ENCODE results near the gene SC5D.

SC5D gene

DNA sequence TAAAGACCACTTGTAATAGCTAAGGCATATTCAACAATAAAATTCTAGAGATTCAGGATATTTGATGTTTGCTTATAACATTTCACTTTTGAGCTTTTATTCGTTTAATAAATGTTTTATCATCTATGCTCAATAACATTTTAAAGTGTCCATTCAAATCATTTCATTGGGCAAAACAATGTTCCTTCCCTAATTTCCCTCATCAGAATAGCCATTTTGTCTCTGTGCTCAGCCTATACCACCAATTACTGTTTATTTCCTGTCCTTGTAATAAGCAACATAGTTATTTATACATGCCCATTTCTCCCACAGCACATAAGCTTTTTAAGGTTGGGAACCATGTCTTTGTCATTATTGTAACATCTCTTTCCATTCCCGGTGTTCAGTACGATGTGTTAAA lies 1.3 kb upstream of the SC5D start:
- H3K27ac ChIP-seq (ENCODE audit: low read depth in 2 of 2, low read length in 2 of 2), result no peak overlapping the region
- no peak overlapping the region for H3K9ac ChIP-seq (ENCODE audit: low read depth in 1 of 2, low read length in 2 of 2)
- no peak overlapping the region for H3K4me3 ChIP-seq (ENCODE audit: low read length in 2 of 2)
- peaks cover 2 to 6% of the 10 kb centered on the region in 2 donors for H3K4me1 ChIP-seq (ENCODE audit: control insufficient read depth in 2 of 2, insufficient read depth in 2 of 2, low read length in 2 of 2)
- no peaks in the 10 kb centered on the region for H3K36me3 ChIP-seq (ENCODE audit: control insufficient read depth in 2 of 2, insufficient read depth in 2 of 2, low read length in 2 of 2)
- peaks cover 0 to 4% of the 10 kb centered on the region in 2 donors for H3K27me3 ChIP-seq (ENCODE audit: control insufficient read depth in 2 of 2, insufficient read depth in 2 of 2, low read length in 2 of 2)
- H3K9me3 ChIP-seq (ENCODE audit: control insufficient read depth in 2 of 2, low read length in 2 of 2), result no peaks in the 10 kb centered on the region

DNA sequence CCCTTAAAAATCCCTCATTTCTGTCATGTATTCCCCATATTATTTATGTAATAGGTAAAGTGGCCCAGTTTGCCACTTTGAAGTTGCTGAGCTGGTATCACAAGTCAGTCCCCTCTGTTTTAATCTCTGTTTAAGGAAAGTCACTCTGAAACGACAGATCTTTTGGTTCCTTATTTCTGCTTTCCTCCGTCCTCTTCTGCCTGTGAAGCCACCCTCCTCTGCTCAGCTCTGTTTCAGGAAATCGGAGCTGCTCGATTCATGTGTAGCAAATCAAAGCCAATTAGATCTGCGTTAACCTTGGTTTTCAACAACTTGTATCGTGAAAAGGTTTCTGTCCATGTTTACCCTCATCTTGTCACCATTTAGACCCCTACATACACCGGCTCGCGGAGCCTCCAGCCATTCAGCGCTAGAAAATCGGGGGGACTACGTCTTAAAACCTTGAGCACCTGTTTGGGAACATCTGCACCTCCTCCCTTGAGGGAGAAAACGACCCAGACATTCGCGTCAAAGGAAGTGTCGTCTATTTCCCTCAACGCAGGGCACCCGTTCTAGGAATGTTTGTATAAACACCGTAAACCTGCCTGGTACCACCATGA lies 576 bp upstream of the SC5D start:
- peak overlapping the region; percentile 77 to 85 for H3K9ac ChIP-seq (ENCODE audit: low read depth in 1 of 2, low read length in 2 of 2)
- no peaks in the 10 kb centered on the region for H3K36me3 ChIP-seq (ENCODE audit: control insufficient read depth in 2 of 2, insufficient read depth in 2 of 2, low read length in 2 of 2)
- peak overlapping the region; percentile 81 to 88 for H3K27ac ChIP-seq (ENCODE audit: low read depth in 2 of 2, low read length in 2 of 2)

GRCh38 chr11:121293288-121293594 lies 670 bp downstream of the SC5D start:
- no peaks in the 10 kb centered on the region for H3K27me3 ChIP-seq (ENCODE audit: control insufficient read depth in 2 of 2, insufficient read depth in 2 of 2, low read length in 2 of 2)

More for the DNA sequence above, 576 bp upstream of the SC5D start:
- Histone ChIP-seq H3K4me1 (ENCODE audit: control insufficient read depth in 2 of 2, insufficient read depth in 2 of 2, low read length in 2 of 2) (peaks cover 2 to 6% of the 10 kb centered on the region in 2 donors), H3K9me3 (ENCODE audit: control insufficient read depth in 2 of 2, low read length in 2 of 2) (no peaks in the 10 kb centered on the region), H3K4me3 (ENCODE audit: low read length in 2 of 2) (peak overlapping the region; percentile 85 to 93), H3K27me3 (ENCODE audit: control insufficient read depth in 2 of 2, insufficient read depth in 2 of 2, low read length in 2 of 2) (peaks cover 0 to 4% of the 10 kb centered on the region in 2 donors)

DNA sequence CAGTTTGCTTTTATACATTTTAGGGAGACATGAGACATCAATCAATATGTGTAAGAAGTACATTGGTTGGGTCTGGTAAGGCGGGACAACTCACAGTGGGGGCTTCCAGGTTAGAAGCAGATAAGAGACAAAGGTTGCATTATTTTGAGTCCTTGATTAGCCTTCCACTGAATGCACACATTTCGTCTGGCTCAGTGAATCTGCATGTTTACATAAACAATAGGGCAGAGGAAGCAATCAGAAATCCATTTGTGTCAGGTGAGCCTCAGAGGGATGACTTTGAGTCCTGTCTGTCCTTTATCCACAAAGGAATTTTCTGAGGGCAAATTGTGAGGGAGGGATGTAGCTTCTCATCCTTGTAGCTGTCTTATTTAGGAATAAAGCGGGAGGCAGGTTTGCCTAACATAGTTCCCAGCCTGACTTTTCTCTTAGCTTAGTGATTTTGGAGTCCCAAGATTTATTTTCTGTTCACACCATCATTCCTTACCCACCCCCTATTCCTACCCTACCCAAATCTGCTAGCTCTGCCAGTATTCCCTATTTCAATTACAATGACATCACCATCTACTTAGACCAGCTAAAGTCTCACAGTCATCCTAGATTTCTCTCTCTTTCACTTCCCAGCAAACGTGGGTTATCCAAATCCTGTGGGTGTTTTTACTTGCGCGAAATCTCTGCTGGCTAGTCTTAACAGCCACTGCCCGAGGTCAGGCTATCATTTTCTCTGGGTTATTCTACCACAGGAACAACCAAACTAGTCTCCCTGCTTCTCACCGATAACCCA lies 2.9 kb downstream of the SC5D start:
- Histone ChIP-seq H3K9me3 (ENCODE audit: control insufficient read depth in 2 of 2, low read length in 2 of 2) (no peaks in the 10 kb centered on the region), H3K36me3 (ENCODE audit: control insufficient read depth in 2 of 2, insufficient read depth in 2 of 2, low read length in 2 of 2) (no peaks in the 10 kb centered on the region), H3K27ac (ENCODE audit: low read depth in 2 of 2, low read length in 2 of 2) (no peak overlapping the region), H3K4me1 (ENCODE audit: control insufficient read depth in 2 of 2, insufficient read depth in 2 of 2, low read length in 2 of 2) (peaks cover 2 to 6% of the 10 kb centered on the region in 2 donors), H3K27me3 (ENCODE audit: control insufficient read depth in 2 of 2, insufficient read depth in 2 of 2, low read length in 2 of 2) (no peaks in the 10 kb centered on the region), H3K9ac (ENCODE audit: low read depth in 1 of 2, low read length in 2 of 2) (no peak overlapping the region), H3K4me3 (ENCODE audit: low read length in 2 of 2) (no peak overlapping the region)

More at GRCh38 chr11:121293288-121293594, 670 bp downstream of the SC5D start:
- Histone ChIP-seq H3K27ac (ENCODE audit: low read depth in 2 of 2, low read length in 2 of 2) (peak overlapping the region; percentile 86 to 88), H3K4me3 (ENCODE audit: low read length in 2 of 2) (peak overlapping the region; percentile 85 to 93), H3K9me3 (ENCODE audit: control insufficient read depth in 2 of 2, low read length in 2 of 2) (no peaks in the 10 kb centered on the region), H3K9ac (ENCODE audit: low read depth in 1 of 2, low read length in 2 of 2) (peak overlapping the region; percentile 79 to 85), H3K4me1 (ENCODE audit: control insufficient read depth in 2 of 2, insufficient read depth in 2 of 2, low read length in 2 of 2) (peaks cover 2 to 6% of the 10 kb centered on the region in 2 donors), H3K36me3 (ENCODE audit: control insufficient read depth in 2 of 2, insufficient read depth in 2 of 2, low read length in 2 of 2) (no peaks in the 10 kb centered on the region)

DNA sequence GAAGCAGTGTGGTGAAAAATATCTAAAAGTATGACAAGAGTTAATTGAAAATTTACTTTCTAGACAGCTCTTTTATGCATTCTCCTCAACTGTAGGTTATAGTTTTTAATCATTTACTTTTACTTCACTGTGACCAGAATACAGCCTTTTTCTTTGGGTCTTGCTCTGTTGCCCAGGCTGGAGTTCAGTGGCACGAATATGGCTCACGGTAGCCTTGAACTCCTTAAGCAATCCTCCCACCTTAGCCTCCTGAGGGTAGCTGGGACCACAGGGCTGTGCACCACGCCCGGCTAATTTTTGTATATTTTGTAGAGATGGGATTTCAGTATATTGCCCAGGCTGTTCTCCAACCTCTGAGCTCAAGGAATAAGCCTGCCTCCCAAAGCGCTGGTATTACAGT lies 5.3 kb downstream of the SC5D start:
- H3K4me1 ChIP-seq (ENCODE audit: control insufficient read depth in 2 of 2, insufficient read depth in 2 of 2, low read length in 2 of 2), result peaks cover 0 to 2% of the 10 kb centered on the region in 2 donors
- no peak overlapping the region for H3K4me3 ChIP-seq (ENCODE audit: low read length in 2 of 2)
- H3K9me3 ChIP-seq (ENCODE audit: control insufficient read depth in 2 of 2, low read length in 2 of 2), result no peaks in the 10 kb centered on the region
- no peaks in the 10 kb centered on the region for H3K36me3 ChIP-seq (ENCODE audit: control insufficient read depth in 2 of 2, insufficient read depth in 2 of 2, low read length in 2 of 2)
- no peaks in the 10 kb centered on the region for H3K27me3 ChIP-seq (ENCODE audit: control insufficient read depth in 2 of 2, insufficient read depth in 2 of 2, low read length in 2 of 2)
- no peak overlapping the region for H3K27ac ChIP-seq (ENCODE audit: low read depth in 2 of 2, low read length in 2 of 2)
- no peak overlapping the region for H3K9ac ChIP-seq (ENCODE audit: low read depth in 1 of 2, low read length in 2 of 2)

- Histone ChIP-seq H3K27me3 (ENCODE audit: control insufficient read depth in 2 of 2, insufficient read depth in 2 of 2, low read length in 2 of 2) (no peaks in the 10 kb centered on the region), H3K27ac (ENCODE audit: low read depth in 2 of 2, low read length in 2 of 2) (no peak overlapping the region), H3K9ac (ENCODE audit: low read depth in 1 of 2, low read length in 2 of 2) (no peak overlapping the region), H3K9me3 (ENCODE audit: control insufficient read depth in 2 of 2, low read length in 2 of 2) (no peaks in the 10 kb centered on the region), H3K4me1 (ENCODE audit: control insufficient read depth in 2 of 2, insufficient read depth in 2 of 2, low read length in 2 of 2) (no peaks in the 10 kb centered on the region), H3K4me3 (ENCODE audit: low read length in 2 of 2) (no peak overlapping the region), H3K36me3 (ENCODE audit: control insufficient read depth in 2 of 2, insufficient read depth in 2 of 2, low read length in 2 of 2) (no peaks in the 10 kb centered on the region)
These were observed 6.2 kb downstream of the SC5D start for GRCh38 chr11:121298774-121299173.

DNA sequence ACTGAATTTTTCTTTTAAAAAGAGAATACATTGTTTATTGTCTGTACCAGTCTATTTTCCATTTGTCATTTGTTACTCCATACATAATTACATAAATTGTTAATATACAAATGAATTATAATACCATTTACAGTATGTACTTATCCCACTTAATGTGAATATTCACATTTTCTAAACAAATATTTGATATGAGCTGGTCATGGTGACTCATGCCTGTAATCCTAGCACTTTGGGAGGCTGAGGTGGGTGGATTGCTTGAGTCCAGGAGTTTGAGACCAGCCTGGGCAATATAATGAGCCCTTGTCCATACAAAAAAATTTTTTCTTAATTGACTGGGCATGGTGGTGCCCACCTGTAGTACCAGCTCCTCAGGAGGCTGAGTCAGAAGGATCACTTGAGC lies 6.8 kb downstream of the SC5D start:
- no peak overlapping the region for H3K4me3 ChIP-seq (ENCODE audit: low read length in 2 of 2)
- no peaks in the 10 kb centered on the region for H3K4me1 ChIP-seq (ENCODE audit: control insufficient read depth in 2 of 2, insufficient read depth in 2 of 2, low read length in 2 of 2)
- no peak overlapping the region for H3K27ac ChIP-seq (ENCODE audit: low read depth in 2 of 2, low read length in 2 of 2)
- no peaks in the 10 kb centered on the region for H3K27me3 ChIP-seq (ENCODE audit: control insufficient read depth in 2 of 2, insufficient read depth in 2 of 2, low read length in 2 of 2)
- H3K9me3 ChIP-seq (ENCODE audit: control insufficient read depth in 2 of 2, low read length in 2 of 2), result no peaks in the 10 kb centered on the region
- no peak overlapping the region for H3K9ac ChIP-seq (ENCODE audit: low read depth in 1 of 2, low read length in 2 of 2)
- H3K36me3 ChIP-seq (ENCODE audit: control insufficient read depth in 2 of 2, insufficient read depth in 2 of 2, low read length in 2 of 2), result peaks cover 0 to 3% of the 10 kb centered on the region in 2 donors

GRCh38 chr11:121300313-121300971 lies 7.9 kb downstream of the SC5D start:
- no peaks in the 10 kb centered on the region for H3K27me3 ChIP-seq (ENCODE audit: control insufficient read depth in 2 of 2, insufficient read depth in 2 of 2, low read length in 2 of 2)
- H3K27ac ChIP-seq (ENCODE audit: low read depth in 2 of 2, low read length in 2 of 2), result no peak overlapping the region
- H3K4me1 ChIP-seq (ENCODE audit: control insufficient read depth in 2 of 2, insufficient read depth in 2 of 2, low read length in 2 of 2), result no peaks in the 10 kb centered on the region
- no peak overlapping the region for H3K9ac ChIP-seq (ENCODE audit: low read depth in 1 of 2, low read length in 2 of 2)
- peaks cover 0 to 10% of the 10 kb centered on the region in 2 donors for H3K36me3 ChIP-seq (ENCODE audit: control insufficient read depth in 2 of 2, insufficient read depth in 2 of 2, low read length in 2 of 2)
- H3K9me3 ChIP-seq (ENCODE audit: control insufficient read depth in 2 of 2, low read length in 2 of 2), result no peaks in the 10 kb centered on the region
- H3K4me3 ChIP-seq (ENCODE audit: low read length in 2 of 2), result no peak overlapping the region

DNA sequence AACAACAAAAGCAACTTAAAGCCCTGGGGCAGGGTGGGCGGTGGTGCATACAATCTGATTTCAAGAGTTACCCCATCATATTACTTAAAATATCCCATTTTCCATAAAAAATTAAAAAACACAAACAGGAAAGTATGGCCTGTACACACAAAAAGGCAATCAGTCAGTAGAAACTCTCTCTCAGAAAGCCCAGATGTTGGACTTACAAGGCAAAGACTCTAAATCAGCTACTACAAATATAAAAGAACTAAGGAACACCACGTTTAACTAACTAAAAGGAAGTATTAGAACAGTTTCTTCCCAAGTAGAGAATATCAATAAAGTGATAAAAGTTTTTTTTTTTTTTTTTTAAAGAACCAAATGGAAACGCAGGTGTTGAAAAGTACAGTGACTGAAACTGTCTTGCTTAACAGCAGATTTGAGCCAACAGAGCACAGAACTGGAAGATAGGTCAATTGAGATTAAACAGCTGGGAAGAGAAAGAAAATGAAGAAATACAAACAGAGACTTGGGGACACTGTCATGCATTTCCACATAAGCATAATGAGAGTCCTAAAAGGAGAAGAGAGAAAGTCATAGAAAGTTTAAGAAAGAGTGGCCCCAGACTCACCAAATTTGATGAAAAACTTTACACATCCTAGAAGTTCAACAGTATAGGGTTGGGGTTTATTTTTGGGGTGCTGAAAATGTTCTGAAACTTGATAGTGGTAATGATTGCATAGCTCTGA lies 8.6 kb downstream of the SC5D start:
- Histone ChIP-seq H3K27me3 (ENCODE audit: control insufficient read depth in 2 of 2, insufficient read depth in 2 of 2, low read length in 2 of 2) (no peaks in the 10 kb centered on the region), H3K36me3 (ENCODE audit: control insufficient read depth in 2 of 2, insufficient read depth in 2 of 2, low read length in 2 of 2) (peaks cover 2 to 11% of the 10 kb centered on the region in 2 donors), H3K9me3 (ENCODE audit: control insufficient read depth in 2 of 2, low read length in 2 of 2) (no peaks in the 10 kb centered on the region), H3K4me1 (ENCODE audit: control insufficient read depth in 2 of 2, insufficient read depth in 2 of 2, low read length in 2 of 2) (no peaks in the 10 kb centered on the region), H3K9ac (ENCODE audit: low read depth in 1 of 2, low read length in 2 of 2) (no peak overlapping the region), H3K27ac (ENCODE audit: low read depth in 2 of 2, low read length in 2 of 2) (no peak overlapping the region), H3K4me3 (ENCODE audit: low read length in 2 of 2) (no peak overlapping the region)

- H3K27ac ChIP-seq (ENCODE audit: low read depth in 2 of 2, low read length in 2 of 2), result no peak overlapping the region
These were observed 12.2 kb downstream of the SC5D start for GRCh38 chr11:121304759-121305158.

More at GRCh38 chr11:121304759-121305158, 12.2 kb downstream of the SC5D start:
- Histone ChIP-seq H3K36me3 (ENCODE audit: control insufficient read depth in 2 of 2, insufficient read depth in 2 of 2, low read length in 2 of 2) (peaks cover 23 to 28% of the 10 kb centered on the region in 2 donors), H3K9me3 (ENCODE audit: control insufficient read depth in 2 of 2, low read length in 2 of 2) (no peaks in the 10 kb centered on the region), H3K9ac (ENCODE audit: low read depth in 1 of 2, low read length in 2 of 2) (no peak overlapping the region), H3K4me1 (ENCODE audit: control insufficient read depth in 2 of 2, insufficient read depth in 2 of 2, low read length in 2 of 2) (no peaks in the 10 kb centered on the region), H3K4me3 (ENCODE audit: low read length in 2 of 2) (no peak overlapping the region), H3K27me3 (ENCODE audit: control insufficient read depth in 2 of 2, insufficient read depth in 2 of 2, low read length in 2 of 2) (no peaks in the 10 kb centered on the region)
